CD4-positive, alpha-beta T cell treated with Interleukin-12 subunit alpha and Interleukin-12 subunit beta, for 1 hour (primary cell): ENCODE data around the gene INPP4B.

Source experiments
- DNase-seq: peaks from one replicate; pipeline ENCODE4 v3.0.0-alpha.2; 2020

The INPP4B gene

DNA sequence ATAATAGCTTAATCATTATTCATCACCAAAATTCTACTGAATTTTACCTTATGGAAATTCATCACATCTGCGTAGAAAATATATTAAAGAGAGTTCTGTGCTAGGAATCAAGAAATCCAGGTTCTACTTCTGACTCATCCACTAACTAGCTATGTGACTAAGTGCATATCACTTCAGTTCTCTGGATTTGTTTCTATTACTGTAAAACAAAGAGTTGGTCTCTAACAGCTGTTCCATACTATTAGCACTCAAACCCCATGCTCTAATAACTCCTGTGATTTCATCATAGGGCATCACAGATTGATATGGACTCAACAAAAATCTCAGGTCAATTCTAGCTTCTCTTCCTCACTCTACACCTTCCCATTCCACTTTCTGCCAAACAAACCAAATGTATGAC lies 572.0 kb downstream of the INPP4B start:
- DNase-seq: no peak

DNA sequence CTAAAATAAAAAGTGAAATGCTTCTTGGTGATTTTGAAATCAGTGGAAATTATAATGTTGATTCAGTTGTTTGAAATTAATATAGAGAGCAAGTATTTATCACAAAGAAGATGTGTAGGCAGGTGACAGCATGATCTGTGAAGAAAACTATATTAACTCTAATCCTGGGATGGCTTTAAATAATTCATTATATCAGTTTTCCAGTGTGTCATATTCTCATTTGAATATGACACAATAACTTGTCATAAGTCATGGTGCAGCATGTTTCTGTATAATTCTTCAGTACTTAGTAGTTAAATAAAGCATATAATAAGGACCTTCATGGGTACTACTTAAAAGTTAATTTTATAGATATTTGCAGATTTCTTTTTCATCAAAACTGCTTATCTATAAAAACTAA lies 573.6 kb downstream of the INPP4B start:
- DNase-seq: no peak

DNA sequence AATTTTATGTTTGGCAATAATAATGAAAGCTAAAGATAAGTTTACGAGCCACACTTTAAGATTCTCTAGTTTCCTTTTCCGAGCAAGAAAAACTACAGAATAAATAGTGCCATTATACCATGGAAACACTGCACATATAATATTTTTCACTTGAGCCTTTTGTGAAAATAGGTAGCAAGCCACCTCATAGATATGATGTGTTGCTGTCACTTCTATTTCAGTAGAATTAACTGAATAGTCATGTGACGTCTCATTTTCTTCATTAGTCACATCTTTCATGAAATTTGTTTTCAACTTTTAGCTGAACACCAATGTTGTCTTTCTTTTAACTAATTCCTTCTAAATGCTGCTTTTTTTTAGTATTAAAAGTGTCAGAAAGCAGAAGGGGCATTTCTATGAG lies 574.3 kb downstream of the INPP4B start:
- no peak for DNase-seq

DNA sequence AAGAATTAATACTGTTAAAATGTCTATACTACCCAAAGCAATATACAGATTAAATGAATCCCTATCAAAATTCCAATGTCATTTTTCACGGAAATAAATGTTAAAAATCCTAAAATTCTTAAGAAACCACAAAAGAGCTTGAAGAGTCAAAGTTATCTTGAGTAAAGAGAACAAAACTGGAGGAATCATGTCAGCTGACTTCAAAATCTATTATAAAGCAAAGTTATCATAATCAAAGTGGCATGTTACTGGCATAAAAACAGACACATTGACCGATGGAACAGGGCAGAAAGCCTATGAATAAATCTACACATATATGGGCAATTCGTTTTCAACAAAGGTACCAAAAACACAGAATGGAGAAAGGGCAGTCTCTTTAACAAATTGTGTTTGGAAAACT lies 579.0 kb downstream of the INPP4B start:
- DNase-seq: no peak

DNA sequence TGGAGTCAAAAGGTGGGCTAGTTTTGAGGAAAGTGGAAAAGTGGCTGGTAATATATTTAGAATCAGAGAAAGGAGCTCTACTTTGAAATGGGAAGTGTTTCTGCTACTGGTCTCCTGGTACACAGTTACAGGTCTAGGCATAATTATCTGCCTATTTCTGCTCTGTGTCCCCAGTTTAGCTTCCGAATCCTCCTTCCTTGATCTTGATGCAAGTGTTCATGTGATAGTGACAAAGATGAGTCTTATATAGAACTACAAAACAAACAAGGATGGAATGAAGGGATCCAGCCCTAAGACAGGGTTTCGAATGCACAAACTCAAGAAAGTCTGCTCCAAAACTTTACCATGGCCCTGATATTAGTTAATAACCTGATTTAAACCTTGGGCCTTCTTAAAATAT lies 580.2 kb downstream of the INPP4B start:
- no peak for DNase-seq

DNA sequence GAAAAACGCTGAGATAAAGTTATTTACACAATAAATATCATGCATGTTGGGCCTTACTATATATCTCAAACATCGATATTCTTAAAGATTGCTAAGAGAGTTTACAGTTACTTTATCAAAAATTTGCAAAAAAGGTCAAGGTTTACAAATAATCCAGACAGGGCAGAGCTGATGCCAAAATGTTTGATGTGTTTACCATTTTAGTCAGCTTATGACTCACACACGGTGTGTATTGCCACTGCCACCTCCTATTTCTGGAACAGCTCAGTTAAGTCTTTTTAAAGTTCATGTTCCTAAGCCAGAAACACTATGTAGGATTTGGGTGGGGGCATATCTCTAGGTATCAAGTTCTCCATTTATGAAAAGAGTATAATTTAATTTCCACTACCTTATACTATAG lies 580.6 kb downstream of the INPP4B start:
- DNase-seq: no peak

DNA sequence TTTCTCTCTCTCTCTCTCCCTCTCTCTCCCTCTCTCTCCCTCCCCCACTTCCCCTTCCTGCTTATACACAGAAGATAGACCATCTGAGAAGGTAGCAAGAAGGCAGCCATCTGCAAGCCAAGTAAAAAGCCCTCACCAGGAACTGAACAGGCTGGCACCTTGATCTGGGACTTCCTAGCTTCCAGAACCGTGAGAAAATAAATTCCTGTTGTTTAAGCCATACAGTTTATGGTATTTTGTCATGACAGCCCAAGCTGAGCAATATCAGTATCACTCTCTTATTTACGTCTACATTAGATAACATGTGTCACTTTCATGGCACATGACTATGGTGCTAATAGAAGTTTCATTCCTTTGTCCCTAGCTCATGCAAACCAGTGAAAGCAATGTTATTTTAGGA lies 581.1 kb downstream of the INPP4B start:
- DNase-seq: no peak

DNA sequence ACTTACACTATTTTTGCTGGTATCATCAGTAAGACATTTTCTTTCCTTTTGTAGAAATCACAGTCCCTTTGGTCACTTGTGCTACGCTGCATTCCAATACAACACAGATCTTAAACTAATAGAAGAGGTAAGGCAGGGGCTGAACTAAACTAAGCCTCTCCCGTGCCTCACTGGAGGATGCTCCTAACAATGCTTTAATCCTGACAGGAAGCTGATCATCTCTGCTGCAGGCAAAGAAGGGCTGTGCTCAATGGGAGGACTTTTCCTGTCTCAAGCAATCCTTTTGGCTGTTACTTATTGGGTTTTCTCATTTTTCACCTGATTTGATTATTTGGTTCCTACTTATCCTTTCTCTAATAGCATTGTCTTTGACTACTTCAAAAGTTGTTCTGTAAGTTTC lies 583.1 kb downstream of the INPP4B start:
- DNase-seq: no peak

DNA sequence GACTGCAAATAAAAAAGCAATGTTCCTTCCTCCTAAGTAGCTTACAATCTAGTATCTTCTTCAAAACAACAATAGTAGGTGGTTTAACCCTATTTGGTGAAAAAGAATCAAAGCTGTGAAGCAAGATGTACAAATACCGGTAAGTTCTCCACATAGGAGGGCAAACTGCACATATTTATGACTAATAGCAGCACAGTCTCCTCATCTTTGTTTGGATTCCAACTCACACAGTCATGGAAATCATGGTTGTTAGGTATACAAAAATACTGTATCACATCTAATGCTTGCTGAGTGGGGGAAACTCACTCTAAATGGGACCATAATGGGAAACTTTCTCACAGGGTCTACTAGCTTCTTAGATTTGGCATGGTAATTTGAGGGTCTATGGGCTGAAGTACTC lies 597.2 kb downstream of the INPP4B start:
- DNase-seq: no peak

DNA sequence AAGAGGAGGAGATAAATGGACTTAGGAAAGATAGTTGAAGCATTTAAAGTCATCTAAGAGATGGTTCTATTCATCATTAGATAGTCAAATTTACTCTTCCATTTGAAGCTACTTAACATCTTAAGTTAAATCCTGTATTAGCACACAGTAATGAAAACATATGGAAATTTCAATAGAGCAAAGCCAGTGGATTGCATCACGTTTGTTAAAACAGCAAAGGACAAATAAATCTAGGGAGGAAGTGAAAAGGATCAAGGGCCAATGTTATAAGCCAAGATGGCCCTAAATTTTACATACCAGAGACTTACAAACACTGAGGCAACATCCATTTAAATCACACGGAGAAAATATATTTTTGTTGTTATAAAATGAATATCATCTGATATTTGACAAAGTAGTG lies 602.8 kb downstream of the INPP4B start:
- no peak for DNase-seq

DNA sequence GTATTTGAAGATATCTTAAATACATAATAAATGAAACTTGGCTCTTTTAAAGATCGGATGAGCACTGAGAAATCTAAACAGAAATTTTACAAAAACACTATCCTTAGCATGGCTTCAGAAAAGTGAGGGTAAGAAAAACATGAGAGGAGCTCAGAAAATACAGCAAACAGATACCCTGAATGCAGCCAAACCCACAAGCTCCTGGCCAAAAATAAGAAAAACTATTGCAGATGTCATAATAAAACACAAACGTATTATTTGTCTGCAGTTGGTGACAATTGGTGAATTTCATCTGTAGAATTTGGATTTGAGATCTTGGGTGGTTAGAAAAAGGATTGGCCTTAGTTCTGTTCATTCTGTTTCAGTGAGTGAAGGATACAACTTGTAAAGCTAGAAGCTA lies 603.9 kb downstream of the INPP4B start:
- DNase-seq: no peak

DNA sequence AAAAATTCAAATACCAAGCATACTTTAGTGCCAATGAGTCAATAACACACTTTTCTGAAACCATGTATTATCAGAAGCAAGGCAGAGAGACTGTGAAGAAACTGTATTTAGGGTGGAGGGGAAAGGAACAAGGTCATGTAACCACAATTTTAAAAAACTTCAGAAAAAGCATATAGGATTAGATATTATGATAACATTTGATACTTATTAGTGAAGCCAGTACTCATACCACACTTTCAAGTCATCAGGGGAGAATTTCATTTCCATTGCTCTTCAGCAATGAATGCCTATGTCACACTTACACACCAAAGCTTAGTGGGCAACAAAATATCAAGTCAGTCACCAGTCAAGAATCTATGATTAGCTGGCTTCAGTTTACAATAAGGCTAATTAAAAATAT lies 607.5 kb downstream of the INPP4B start:
- DNase-seq: no peak

DNA sequence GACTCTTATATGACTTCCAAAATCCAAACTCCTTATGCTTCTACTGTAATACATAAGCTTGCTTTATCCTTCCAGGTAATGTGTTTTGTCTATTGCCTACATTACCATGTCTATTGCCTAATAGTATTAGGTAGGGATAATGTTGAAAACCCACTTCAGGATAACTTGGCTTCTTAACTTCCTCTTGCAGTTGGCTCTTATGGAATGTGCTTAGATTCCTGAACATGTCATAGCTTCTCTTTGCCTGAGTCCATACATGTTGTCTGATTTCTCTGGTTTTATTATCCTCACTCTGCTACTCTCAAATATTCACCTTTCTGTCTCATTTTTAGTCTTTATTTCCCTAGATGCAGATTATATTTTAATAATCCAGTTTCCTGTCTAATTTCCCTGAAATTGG lies 609.8 kb downstream of the INPP4B start:
- DNase-seq: no peak

DNA sequence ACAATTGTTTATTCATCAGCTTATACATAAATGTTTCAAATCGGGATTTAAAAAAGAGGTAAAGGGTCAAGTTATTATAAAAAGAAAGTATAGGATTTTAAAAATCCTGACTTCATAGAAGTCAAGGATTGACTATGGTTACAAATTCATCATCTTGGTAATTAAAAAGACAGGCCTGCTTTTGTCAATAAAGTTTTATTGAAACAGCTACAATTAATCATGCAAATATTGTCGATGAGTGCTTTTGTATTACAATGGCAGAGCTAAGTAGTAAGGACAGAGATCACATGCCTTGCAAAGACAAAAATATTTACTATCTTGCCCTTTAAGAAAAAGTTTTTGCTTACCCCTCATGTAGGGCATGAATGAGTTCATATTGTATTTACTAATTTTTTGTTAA lies 614.3 kb downstream of the INPP4B start:
- no peak for DNase-seq

DNA sequence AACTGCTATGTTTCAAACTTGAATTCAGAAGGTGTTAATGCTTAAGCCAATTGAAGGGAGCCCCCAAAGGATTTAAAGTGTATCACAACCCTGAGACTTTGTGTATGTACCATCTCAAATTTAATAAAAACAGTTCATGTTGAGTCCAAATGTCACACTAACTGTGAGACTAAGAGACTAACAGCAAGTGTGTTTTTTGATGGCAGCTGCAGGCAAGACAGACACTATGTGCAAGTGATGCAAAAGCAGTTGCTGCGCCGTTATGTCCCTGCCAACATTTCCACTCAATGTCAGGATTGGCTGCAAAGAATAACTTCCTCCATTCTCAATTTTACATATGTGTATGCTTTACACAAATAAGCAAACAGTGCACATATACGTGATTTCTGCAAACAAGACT lies 615.1 kb downstream of the INPP4B start:
- no peak for DNase-seq

DNA sequence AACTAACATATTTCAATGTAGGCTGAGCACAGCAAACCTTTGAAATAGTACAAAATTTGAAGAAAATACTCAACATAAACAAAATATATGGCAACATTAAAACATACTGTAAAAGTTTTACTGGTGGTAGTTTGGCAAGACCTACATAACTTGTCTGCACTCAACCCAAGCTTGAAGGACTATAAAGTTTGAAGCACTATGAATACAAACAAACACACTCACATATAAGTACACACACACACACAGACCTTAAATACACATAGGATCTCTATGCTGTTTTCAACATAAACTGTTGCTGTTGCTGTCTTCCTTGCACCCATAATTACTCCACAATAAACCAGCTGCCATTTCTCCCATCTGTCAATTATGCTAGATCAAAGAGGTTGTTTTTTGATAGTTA lies 620.1 kb downstream of the INPP4B start:
- DNase-seq: no peak

DNA sequence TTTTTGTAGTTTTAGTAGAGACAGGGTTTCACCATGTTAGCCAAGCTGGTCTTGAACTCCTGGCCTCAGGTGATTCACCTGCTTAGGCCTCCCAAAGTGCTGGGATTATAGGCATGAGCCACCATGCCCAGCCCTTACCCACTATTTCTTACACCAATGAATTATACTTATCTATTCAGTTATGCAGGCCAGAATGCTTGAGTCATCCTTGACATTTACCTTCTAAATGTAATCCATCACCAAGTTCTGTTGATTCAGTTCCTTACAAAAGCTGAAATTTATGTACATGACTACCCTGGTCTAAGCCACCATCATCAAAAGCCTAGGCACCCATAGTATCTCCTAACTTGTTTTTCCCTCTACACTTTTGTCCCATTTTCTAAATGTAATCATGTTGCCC lies 624.0 kb downstream of the INPP4B start:
- no peak for DNase-seq

DNA sequence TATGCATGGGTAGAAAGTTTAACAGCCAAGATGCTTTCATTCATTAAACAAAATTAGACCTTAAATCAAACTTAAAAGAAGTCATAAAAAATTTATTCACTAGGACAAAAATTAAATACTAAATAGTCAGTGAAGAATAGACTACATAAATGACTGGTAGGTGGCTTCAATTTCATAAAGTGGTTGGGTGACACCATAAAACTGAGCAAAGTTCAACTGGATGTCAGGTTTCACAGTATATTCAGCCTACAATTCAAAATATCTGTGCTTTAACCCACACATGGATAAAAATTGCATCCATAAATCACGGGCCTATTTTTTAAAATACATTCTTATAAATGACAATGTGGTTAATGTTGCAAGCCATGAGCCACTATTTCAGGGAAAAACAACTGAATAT lies 627.4 kb downstream of the INPP4B start:
- DNase-seq: no peak

DNA sequence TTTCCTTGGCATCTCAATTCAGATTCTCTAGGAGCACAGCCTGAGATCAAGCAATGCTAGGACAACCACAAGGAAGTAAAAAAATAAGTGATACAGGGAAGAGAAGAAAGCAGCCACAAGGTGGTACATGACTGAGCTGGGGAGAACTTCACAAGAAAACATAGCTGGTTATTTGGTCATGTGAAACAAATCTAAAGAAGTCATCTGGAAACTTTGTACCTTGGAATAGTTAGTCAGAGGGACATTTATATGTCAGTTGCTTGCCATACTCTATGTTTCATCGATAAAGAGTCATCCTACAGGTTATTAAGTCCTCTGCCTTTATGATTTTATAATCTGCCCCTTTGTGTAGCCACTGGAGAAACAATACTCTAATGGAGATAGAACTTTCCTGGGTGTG lies 634.7 kb downstream of the INPP4B start:
- no peak for DNase-seq

DNA sequence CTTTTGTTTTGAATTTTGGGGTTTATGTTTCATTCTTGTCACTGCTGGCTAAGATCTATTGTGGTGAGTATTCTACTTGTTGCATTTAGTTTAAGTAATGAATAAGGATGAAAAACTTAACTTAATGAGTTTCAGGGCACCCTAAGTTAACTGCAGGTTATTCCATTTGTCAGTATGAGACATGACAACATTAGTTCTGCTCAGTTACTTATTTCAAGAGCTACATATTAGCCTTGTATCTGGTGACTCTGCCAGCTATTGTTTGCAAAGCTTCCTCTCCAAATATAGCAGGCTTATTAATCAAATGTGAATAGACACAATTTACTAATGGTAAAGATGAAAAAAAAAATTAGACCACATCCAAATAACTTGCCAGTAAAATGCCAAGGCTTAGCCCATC lies 642.6 kb downstream of the INPP4B start:
- DNase-seq: no peak

DNA sequence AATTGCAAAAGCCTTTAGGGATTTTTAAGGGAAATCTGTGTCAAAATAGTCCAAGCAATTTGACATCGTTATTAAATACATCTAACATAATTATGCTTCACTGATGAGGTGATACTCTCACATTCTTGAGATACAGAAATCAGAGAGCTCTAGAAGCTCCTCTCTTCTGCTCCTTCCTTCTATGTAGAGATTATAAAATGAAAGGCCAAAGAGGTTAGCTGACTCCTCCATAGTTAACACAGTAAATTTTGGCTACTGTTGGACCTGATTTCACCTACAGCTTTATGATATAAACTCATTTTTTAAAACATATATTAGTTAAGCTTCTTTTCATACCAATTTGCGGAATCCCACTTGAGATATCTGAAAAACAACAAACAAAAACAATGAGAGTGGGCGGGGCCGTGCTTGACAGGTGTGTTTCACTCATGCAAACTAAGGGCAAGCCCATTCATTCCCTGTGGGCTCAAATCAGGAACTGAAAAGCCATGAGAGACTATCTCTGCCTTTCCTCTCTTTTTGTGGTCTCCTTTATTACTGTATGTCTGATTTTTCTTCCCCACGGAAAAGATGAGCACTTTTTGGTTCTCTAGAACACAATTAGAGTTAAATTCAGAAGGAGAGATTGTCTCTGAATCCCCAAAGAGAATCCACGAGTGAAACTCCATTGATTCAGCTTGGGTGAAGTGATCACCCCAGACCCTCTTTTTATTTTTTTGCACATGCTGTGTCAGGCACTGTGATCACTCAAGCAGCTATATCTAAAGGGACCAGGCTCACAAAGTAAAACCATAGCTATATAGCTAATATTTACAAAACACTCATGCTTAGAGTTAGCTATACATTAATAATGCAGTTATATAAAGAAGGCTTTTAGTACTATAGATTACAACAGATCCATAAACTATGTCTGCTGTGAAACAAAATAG lies 643.4 kb downstream of the INPP4B start:
- no peak for DNase-seq

DNA sequence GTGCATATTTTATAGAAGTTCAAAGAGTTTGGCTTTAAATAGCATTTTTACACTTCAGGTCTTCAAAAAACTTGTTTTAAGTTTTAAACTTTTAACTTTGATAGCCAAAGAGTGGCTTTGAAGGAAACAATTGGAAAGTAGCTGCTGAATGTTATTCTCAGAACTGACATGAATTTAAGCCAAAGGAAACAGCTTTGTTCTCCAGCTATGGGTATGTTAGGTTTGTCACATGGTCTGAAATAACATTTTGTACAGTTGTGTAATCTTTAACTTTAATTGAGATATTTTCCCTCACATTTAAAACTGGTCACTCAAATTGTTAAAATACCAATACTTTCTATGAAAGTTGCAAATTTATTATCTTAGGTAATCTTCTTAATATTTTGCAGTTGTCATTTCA lies 645.1 kb downstream of the INPP4B start:
- DNase-seq: no peak

DNA sequence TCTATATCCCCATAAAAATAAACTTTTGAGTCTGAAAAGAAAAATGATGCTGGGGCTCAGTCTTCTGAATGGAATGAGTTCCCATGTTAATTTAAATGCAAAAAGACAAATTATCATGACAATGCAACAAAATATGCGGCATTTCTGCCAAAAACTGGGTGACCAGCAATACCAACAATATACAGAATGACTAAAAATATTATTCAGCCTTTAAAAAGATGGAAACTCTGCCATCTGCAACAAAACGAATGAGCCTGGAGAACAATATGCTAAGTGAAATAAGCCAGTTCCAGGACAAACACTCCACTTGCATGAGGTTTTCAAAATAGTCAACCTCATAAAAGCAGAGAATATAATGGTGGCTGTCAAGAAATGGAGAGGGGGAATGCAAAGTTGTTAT lies 651.2 kb downstream of the INPP4B start:
- DNase-seq: no peak

DNA sequence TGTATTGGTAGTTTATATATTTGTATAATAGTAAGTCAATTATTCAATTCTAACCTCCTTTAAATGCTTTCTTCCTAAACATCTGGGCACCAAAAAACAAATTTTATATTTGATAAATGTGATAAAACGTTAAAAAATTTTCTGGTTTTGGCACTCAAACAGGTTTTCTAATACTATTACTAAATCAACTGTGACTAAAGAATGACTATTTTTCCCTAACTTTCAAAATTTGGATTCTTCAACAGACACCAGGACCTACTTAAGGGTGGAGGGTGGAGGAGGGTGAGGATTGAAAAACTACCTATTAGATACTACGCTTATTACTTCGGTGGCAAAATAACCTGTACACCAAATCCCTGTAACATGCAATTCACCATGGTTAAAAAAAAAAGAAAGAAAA lies 654.2 kb downstream of the INPP4B start:
- no peak for DNase-seq

DNA sequence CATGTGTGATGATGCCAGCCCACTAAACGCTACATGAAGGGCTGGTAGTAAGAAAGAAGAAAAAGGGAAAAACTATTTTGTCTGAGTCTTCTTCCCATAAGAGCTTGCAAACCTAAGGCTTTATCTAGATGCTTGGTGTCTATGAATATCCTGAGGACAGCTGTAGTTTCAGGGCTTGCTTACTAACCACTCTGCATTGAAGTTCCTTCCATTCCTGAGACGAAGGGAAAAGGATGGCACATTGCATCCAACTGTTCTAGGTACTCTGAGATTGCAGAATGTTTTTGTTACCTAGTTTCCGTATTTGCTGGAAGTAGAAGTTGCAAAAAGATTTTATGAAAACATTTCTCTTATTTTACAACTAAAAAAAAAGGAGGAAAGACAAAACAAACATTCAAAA lies 665.1 kb downstream of the INPP4B start:
- DNase-seq: no peak
